Limb (tissue), 2 donors: ENCODE data around the gene ASH1L.
A peak's percentile ranks its signal among the peaks of the same experiment; 100 is the strongest.
"Not testable (repeated sequence)": the region's sequence is repeated elsewhere in the genome, so short reads cannot be mapped to it uniquely, and the experiment has no call there.

Experiments used
- DNase-seq, 2 donors: peaks; one replicate each; pipeline ENCODE4 v3.0.0-alpha.2; 2016; ENCODE audit errors: extremely low spot score in 2 of 2

Gene ASH1L

DNA sequence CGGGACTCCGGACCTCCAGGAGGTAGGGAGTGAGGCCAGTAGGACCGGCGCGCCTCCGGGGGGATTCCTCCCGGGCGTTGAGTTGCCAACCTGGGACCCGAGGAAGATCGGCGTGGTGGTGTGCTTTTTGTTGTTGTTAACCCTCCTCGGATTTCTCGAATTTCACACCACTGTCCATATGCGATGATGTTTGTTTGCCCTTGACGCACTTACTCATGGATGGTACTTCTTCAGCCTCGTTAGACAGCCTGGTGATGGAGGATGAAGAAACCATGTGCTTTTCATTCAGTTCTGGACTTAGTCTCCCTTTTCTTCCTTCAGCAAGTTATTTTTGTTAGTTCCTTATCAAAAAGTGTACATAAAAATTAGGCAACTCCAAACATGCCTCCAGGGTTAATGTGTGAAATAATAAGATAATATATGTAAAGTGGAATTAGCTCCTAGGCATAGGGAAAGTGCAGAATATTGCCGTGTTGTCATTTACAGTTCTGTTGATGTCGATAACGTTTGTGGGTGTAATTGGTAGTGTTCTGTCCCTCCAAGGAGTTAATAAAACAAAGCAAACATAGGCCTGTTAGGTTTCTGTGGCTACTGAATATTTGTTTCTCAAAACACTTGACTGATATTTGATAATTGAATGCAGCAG lies 897 bp upstream of the ASH1L start:
- DNase-seq = not testable (repeated sequence)

- DNase-seq = peak in 1 of 2 donors; percentile 37
Observed at GRCh38 chr1:155561779-155562580, 623 bp downstream of the ASH1L start.

GRCh38 chr1:155555915-155556314 lies 6.7 kb downstream of the ASH1L start:
- no peak for DNase-seq

GRCh38 chr1:155553349-155553748 lies 9.3 kb downstream of the ASH1L start:
- no peak for DNase-seq

DNA sequence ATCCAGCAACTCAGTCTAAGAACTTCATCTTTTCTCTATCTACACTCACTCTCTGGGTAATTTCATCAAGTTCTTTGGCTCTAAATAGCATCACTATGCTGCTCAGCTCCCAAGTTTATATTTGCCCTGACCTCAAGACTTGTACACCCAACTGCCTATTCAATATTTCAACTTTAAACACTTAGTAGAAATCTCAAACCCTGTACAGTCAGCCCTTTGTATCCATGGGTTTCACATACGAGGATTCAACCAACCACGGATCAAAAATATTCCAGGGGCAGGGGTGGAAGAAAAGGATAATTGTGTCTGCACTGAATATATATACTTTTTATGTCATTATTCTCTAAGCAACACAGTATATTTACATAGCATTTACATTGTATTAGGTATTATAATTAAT lies 13.9 kb downstream of the ASH1L start:
- no peak for DNase-seq

DNA sequence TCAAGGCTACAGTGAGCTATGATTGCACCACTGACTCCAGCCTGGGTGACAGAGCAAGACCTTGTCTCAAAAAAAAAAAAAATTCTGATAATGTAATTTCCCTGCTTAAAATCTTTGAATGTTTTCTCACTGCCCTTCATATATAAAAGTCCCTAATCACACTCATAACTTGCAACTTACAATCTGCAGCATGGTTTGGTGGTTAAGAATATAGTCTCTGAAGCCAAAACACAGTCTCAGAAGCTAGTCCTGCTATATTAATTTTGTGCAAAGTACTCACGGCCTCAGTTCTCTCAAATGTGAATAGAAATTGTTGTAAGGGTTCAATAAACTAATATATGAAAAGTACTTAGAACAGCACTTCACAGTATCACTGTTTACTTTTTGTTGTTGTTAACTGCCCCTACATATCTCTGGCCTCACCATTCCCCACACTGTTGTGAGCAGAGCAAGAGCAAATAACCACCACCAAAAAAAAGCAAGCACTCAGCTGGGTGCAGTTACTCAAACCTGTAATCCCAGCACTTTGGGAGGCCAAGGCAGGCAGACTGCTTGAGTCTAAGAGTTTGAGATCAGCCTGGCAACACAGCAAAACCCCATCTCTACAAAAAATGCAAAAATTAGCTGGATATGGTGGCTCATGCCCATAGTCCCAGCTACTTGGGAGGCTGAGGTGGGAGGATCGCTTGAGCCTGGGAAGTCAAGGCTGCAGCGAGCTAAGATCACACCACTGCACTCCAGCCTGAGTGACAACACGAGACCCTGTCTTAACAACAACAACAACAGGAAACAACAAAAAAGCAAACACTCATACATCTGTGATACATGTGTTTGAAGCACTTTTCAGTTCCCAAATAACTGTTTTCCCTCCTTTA lies 22.4 kb downstream of the ASH1L start:
- no peak for DNase-seq

DNA sequence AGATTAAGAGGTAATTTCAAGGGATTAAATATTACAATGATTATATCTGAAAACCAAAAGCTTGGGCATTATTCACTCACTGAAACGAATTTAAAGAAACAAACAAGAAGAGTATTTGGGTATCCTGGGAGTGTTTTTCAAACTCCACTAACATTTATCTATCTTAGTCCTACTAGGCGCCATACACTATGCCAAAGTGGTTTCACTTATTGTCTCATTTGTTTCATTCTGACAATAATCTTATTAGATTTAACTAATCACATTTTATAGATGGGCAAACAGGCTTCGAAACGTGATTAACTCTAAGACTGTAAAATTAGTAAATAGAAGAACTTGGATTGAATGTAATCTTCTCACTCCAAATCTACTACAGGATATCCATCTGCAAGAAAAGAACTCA lies 25.4 kb downstream of the ASH1L start:
- DNase-seq = no peak

DNA sequence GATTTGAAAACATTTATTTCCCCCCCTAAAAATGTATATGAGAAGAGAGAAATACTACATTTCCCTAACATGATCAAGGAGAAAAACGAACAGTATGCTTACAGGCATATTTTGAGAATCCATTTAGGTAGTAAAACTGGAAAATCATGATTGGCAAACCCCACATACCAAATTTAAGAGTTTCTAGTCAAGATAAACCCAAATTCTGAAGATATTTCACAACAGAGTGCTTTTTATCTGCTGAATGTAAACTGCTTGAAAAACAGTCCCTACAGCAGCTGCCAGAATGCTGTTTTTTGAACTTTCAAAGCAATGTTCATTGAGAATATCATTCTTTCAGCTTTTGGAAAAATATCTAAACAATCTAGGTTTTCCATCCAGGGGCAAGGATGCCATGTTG lies 31.0 kb downstream of the ASH1L start:
- DNase-seq = no peak

DNA sequence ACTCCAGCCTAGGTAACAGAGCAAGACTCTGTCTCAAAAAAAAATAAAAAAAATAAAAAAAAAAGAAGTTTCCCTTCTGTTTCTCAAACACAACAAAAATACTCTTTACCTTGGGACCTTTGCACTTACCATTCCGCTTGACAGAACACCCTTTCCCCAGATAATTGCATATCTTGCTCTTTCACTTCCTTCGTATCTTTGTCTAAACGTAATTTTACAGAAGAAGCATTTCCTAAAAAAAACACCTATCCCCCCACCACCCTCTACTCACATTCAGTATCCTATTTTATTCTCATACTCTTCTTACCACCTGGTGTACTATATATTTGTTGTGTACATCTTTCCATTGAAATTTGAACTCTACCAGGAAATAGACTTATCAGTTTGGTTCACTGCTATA lies 32.7 kb downstream of the ASH1L start:
- no peak for DNase-seq

DNA sequence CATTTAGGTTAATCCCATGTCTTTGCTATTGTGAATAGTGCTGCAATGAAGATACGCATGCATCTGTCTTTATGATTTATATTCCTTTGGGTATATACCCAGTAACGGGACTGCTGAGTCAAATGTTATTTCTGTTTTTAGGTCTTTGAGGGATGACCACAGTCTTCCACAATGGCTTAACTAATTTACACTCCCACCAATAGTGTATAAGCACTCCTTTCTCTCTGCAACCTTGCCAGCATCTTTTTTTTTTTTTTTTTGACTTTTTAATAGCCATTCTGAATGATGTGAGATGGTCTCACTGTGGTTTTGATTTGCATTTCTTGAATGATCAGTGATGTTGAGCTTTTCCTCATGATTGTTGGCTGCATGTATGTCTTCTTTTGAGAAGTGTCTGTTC lies 33.5 kb downstream of the ASH1L start:
- no peak for DNase-seq

- DNase-seq = no peak
Observed at GRCh38 chr1:155527677-155528076, 34.9 kb downstream of the ASH1L start.

DNA sequence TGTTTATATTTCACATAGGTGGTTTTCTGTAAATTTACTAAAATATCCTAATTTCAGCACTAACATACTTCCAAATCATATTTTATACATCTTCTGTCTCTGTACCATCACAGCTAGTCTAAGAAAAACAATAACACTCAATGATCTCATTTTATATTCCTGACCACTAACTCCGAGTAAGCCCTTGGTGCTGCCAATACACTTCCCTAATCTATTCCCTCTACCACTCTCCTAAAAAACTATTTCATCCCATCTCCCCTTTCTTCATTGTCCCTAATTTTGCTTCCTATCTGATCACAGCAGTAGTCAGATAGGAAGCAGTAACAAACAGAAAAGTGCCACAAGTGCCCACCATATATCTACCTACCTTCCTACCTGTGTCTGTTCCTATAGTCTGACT lies 36.2 kb downstream of the ASH1L start:
- DNase-seq = no peak

GRCh38 chr1:155522069-155522468 lies 40.5 kb downstream of the ASH1L start:
- no peak for DNase-seq

- no peak for DNase-seq
Observed at GRCh38 chr1:155518484-155518883, 44.1 kb downstream of the ASH1L start.

DNA sequence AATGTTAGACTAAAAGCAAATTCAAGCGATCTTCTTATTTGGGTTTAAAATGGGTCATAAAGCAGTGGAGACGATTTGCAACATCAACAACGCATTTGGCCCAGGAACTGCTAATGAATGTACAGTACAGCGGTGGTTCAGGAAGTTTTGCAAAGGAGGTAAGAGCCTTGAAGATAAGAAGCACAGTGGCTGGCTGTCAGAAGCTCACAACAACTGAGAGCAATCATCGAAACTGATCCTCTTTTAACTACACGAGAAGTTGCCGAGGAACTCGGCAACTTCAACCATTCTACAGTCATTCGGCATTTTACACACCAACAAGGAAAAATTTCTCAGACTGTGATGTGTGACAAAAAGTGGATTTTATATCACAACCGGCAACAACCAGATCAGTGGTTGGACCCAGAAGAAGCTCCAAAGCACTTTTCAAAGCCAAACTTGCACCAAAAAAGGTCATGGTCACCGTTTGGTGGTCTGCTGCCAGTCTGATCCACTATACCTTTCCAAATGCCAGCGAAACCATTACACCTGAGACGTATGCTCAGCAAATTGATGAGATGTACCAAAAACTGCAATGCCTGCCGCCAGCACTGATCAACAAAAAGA lies 47.9 kb downstream of the ASH1L start:
- no peak for DNase-seq

DNA sequence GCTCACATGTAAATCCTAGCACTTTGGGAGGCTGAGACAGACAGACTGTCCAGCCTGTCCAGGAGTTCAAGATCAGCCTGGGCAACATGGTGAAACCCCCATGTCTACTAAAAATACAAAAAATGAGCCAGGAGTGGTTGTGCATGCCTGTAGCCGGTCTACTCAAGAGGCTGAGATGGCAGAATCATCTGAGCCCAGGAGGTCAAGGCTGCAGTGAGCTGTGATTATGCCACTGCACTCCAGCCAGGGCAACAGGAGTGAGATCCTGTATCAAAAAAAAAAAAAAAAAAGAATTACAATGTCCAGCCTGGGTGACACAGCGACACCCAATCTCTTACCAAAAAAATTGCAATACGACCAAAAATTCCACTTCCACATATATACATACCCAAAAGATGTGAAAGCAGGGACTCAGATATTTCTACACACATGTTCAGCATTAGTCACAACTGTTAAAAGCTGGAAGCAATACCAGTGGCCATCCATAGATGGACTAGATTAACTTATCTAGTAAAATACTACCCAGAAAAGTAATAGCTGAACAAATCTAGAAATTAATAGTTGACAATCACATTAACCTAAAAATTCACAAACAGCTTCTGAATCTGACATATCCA lies 49.2 kb downstream of the ASH1L start:
- DNase-seq = no peak

- not testable (repeated sequence) for DNase-seq
Observed at GRCh38 chr1:155511385-155511784, 51.2 kb downstream of the ASH1L start.

DNA sequence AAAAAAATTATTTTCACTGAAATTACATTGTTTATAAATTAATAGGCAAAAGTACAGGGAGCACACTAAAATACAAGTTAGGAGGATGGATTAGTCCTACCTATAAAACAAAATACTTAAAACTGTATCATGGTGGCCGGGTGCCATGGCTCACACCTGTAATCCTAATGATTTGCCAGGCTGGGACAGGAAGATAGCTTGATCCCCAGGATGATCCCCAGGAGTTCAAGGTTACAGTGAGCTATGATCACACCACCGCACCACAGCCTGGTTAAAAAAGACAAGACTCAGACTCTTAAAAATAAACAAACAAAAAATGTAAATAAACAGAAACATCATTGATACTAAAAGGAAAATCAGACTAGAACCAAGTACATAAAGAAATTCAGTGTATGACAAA lies 53.5 kb downstream of the ASH1L start:
- no peak for DNase-seq

DNA sequence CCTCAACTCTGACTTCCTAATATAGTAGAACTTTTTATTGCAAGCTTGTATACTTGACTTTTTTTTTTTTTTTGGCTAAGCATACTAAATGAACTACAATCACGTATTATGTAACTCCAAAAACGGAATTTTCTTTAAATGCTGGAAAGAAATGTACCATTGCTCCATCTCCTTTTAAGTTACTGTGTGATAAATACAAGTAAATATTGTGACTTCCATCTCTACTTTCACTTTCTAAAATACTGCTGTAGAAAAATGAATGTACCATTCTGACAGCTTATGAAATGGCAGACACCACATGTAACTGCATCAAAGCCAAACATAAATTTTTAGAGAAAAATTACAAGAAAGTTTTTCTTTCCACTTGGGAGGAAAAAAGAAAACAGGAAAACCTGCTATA lies 54.7 kb downstream of the ASH1L start:
- no peak for DNase-seq

DNA sequence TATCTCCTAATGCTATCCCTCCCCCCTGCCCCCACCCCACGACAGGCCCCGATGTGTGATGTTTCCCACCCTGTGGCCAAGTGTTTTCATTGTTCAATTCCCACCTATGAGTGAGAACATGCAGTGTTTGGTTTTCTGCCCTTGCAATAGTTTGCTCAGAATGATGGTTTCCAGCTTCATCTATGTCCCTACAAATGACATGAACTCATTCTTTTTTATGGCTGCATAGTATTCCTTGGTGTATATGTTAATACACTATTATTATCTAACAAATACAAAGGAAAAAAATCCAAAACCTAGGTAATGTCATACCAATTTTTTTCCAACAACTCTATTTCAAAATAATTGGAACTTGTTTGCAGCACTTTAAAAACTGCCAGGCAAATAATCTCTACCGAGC lies 56.6 kb downstream of the ASH1L start:
- DNase-seq = not testable (repeated sequence)

DNA sequence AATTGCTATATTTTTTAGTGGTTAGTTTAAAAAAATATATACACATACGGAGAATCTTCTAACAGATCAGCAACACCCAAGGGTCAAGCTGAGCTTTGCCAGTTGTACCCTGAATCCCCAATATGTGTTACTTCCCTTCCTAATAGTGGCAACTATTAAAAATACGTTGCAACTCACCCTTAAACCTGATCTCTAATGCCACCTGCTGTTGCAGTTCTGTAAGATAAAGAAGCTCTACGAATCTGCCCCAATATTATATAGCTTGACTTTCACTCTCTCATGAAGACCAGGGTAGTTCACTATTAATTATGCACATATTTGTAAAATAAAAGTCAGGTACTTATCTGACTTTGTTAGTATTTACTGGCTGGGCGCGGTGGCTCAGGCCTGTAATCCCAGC lies 58.4 kb downstream of the ASH1L start:
- no peak for DNase-seq
